Common myeloid progenitor, CD34-positive (primary cell): ENCODE data around the gene FBXO9.

Experiments
- CTCF ChIA-PET: fragments of 350-600 bp; sonication (Branson Sonifier 250); formaldehyde crosslinking; loops from one replicate; lab custom pipeline; 2021; ENCODE audit warnings: antibody characterized with exemption; lab: Charles Lee
- POLR2A ChIA-PET: fragments of 350-600 bp; sonication (Branson Sonifier 250); formaldehyde crosslinking; loops from one replicate; lab custom pipeline; 2021; ENCODE audit warnings: antibody characterized with exemption; lab: Charles Lee
- DNase-seq, 3 donors: peaks; one replicate each; pipeline versions ENCODE4 v3.0.0 to v3.0.0-alpha.2; 2013
- H3K27ac ChIP-seq, 2 experiments: 1 replicate in 1 of 2; 2 replicates in 1 of 2; pipeline ENCODE4 v1.7.0; 2013; ENCODE audit warnings: inconsistent platforms in 2 of 2, low read length in 2 of 2, mild to moderate bottlenecking in 2 of 2, low read depth in 1 of 2, moderate library complexity in 1 of 2; ENCODE audit not compliant: severe bottlenecking in 2 of 2, insufficient read depth in 1 of 2, poor library complexity in 1 of 2
- H3K27me3 ChIP-seq, 5 experiments: replicated peaks in 2 of 5; 1 replicate in 3 of 5; 2 replicates in 2 of 5; pipeline versions ENCODE4 v1.6.1 to v1.7.0; 2013; ENCODE audit warnings: low read length in 4 of 5, mild to moderate bottlenecking in 2 of 5, moderate library complexity in 2 of 5, inconsistent platforms in 1 of 5; ENCODE audit not compliant: insufficient read depth in 5 of 5, control insufficient read depth in 4 of 5
- H3K36me3 ChIP-seq, 4 experiments: 1 replicate in 2 of 4; 2 replicates in 2 of 4; pipeline versions ENCODE4 v1.6.1 to v1.7.0; 2013; ENCODE audit warnings: low read length in 3 of 4, control low read depth in 1 of 4, mild to moderate bottlenecking in 1 of 4; ENCODE audit not compliant: control insufficient read depth in 4 of 4, insufficient read depth in 4 of 4
- H3K4me1 ChIP-seq, 4 experiments: 1 replicate in 3 of 4; 2 replicates in 1 of 4; pipeline versions ENCODE4 v1.6.1 to v1.7.1; 2013; ENCODE audit warnings: low read length in 3 of 4, mild to moderate bottlenecking in 3 of 4, control low read depth in 1 of 4, inconsistent platforms in 1 of 4, moderate library complexity in 1 of 4; ENCODE audit not compliant: control insufficient read depth in 4 of 4, insufficient read depth in 4 of 4; ENCODE audit errors: control extremely low read depth in 1 of 4
- H3K4me3 ChIP-seq, 7 experiments: 1 replicate in 4 of 7; 2 replicates in 3 of 7; pipeline versions ENCODE4 v1.5.1 to v1.7.0; 2013; ENCODE audit warnings: mild to moderate bottlenecking in 7 of 7, low read length in 6 of 7, moderate library complexity in 6 of 7, inconsistent platforms in 2 of 7, low read depth in 2 of 7, control low read depth in 1 of 7; ENCODE audit not compliant: insufficient read depth in 4 of 7, control insufficient read depth in 1 of 7; ENCODE audit errors: extremely low read depth in 1 of 7
- H3K9me3 ChIP-seq, 5 experiments: 1 replicate in 4 of 5; 2 replicates in 1 of 5; pipeline versions ENCODE4 v1.6.1 to v1.7.1; 2013; ENCODE audit warnings: low read length in 4 of 5, mild to moderate bottlenecking in 2 of 5, inconsistent platforms in 1 of 5, low read depth in 1 of 5, moderate library complexity in 1 of 5; ENCODE audit not compliant: control insufficient read depth in 4 of 5, insufficient read depth in 2 of 5; ENCODE audit errors: control extremely low read depth in 1 of 5
- WGBS: methylation state at CpG from one replicate; pipeline ENCODE4 v1.1.5; 2013; ENCODE audit not compliant: insufficient coverage; 5-methylcytosine and 5-hydroxymethylcytosine counted together

Gene FBXO9

DNA sequence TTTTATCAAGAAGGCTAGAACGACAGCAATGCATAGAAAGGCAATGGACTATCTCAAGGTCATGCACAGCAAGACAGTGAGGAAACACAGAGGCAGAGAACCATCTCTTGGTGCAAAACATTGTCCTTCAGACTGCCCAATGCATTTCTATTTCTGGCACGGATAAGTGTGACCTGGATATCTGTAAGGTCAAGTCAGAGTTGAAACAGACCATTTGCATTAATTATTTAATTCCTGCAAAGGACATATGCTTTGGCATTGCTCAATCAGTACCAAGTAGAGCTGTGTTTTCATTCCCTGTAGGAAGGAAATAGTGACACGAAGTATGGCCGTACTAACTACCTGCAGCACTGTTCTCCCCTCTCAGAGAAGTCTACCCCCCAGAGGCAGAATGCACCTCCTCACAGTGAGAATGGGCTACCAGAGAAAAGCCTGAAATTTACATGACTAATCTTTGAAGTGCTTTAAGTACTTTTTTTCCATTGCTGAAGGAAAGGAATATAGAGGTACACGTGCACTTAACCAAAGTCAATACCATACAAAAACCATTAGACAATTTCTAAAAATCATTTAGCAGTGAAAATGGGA, 38.0 kb upstream of the FBXO9 start:
- Histone ChIP-seq H3K36me3 (peaks cover 0 to 45% (median 31%) of the 10 kb centered on the region in 4 experiments), H3K27ac (no peak overlapping the region)
- WGBS = 100% methylated on average over 2 of the region's 5 CpGs

GRCh38 chr6:53028467-53028866, 36.7 kb upstream of the FBXO9 start:
- no peak for DNase-seq
- POLR2A ChIA-PET = no interaction called here
- Histone ChIP-seq H3K4me3 (no peak overlapping the region), H3K27ac (no peak overlapping the region), H3K4me1 (no peaks in the 10 kb centered on the region), H3K27me3 (no peaks in the 10 kb centered on the region), H3K9me3 (no peaks in the 10 kb centered on the region), H3K36me3 (peaks cover 0 to 54% (median 31%) of the 10 kb centered on the region in 4 experiments)
- CTCF ChIA-PET = no interaction called here
- no CpG with 5 or more reads among the region's 1 CpG for WGBS

More for the DNA sequence above, 38.0 kb upstream of the FBXO9 start:
- H3K27me3 ChIP-seq = no peaks in the 10 kb centered on the region
- POLR2A ChIA-PET = no interaction called here
- H3K9me3 ChIP-seq = no peaks in the 10 kb centered on the region
- no peak overlapping the region for H3K4me3 ChIP-seq
- DNase-seq = no peak
- CTCF ChIA-PET = no interaction called here
- no peaks in the 10 kb centered on the region for H3K4me1 ChIP-seq

DNA sequence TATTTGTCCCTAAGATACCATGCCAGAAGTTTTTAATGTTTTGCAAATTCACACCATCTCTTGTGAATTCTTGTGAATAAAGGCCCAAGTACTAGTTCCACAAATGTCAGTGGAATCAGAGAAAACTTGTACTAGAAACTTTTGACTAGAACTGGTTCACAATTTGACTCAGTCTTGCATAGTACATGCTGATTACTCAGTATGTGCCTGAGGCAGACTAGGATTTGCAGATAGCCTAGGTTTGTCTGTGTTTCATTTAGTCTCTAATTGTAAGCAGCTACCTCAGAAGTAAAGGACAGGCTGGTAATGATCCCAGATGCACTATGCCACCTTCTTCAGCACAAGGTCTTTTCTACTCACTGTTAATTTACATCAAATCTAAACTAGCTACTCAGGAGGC, 35.9 kb upstream of the FBXO9 start:
- Histone ChIP-seq H3K9me3 (no peaks in the 10 kb centered on the region), H3K27ac (no peak overlapping the region), H3K4me1 (no peaks in the 10 kb centered on the region), H3K4me3 (no peak overlapping the region), H3K27me3 (no peaks in the 10 kb centered on the region), H3K36me3 (peaks cover 0 to 54% (median 30%) of the 10 kb centered on the region in 4 experiments)
- DNase-seq = no peak
- ChIA-PET CTCF (no interaction called here), POLR2A (no interaction called here)

DNA sequence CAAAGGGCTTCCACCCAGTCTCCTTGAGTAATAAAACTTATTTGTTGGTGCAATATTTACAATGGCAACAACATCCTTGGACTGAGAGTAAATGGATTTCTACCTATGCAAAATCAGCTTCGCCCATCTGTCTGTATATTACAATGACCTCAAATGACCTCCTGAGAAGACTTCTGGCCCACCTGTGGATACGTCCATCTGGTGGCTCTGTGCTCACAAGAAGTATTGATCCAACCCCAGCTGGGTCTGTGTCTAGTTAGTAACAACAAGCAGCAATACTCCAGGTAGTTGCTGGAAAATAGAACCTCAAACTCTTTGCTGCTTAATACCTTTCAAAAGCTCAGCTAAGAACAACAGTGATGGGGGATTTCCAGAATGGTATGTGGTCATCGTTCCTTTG, 35.4 kb upstream of the FBXO9 start:
- H3K4me3 ChIP-seq = no peak overlapping the region
- ChIA-PET POLR2A (no interaction called here), CTCF (no interaction called here)
- no peaks in the 10 kb centered on the region for H3K27me3 ChIP-seq
- WGBS = 100% methylated on average over 2 of the region's 3 CpGs
- H3K27ac ChIP-seq = no peak overlapping the region
- no peaks in the 10 kb centered on the region for H3K4me1 ChIP-seq
- DNase-seq = no peak
- no peaks in the 10 kb centered on the region for H3K9me3 ChIP-seq
- H3K36me3 ChIP-seq = peaks cover 0 to 59% (median 29%) of the 10 kb centered on the region in 4 experiments

DNA sequence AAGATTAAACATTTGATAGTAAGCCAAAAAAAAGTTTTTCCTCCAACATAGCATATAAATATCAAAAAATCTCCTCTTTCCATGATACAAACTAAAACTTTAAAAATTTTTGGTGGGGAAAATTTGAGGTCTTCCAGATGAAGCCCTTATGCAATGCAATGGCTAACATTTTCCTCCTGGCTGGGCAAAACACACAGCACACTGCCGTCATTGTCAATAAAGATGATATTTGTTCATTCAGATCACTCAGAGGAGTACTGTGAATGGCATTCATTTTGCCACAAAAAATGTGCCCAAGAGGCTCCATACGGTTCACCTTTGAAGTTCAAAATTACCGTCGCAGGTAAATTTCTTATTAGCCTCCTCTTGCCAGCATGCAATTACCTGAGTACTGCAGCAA, 33.9 kb upstream of the FBXO9 start:
- no peaks in the 10 kb centered on the region for H3K27me3 ChIP-seq
- POLR2A ChIA-PET = no interaction called here
- no peak overlapping the region for H3K4me3 ChIP-seq
- CTCF ChIA-PET = interaction anchor here (0.8 to 1.2 kb wide), 3 partner anchors 9 to 25 kb away, joined by 3 read pairs; no protein-coding TSS in a partner anchor
- no peaks in the 10 kb centered on the region for H3K9me3 ChIP-seq
- no peaks in the 10 kb centered on the region for H3K4me1 ChIP-seq
- no peak for DNase-seq
- H3K27ac ChIP-seq = no peak overlapping the region
- peaks cover 0 to 69% (median 29%) of the 10 kb centered on the region in 4 experiments for H3K36me3 ChIP-seq
- WGBS = 100% methylated on average over 4 of the region's 4 CpGs

GRCh38 chr6:53032849-53033248, 32.4 kb upstream of the FBXO9 start:
- Histone ChIP-seq H3K9me3 (no peaks in the 10 kb centered on the region), H3K27ac (no peak overlapping the region), H3K4me3 (no peak overlapping the region), H3K4me1 (no peaks in the 10 kb centered on the region), H3K36me3 (peaks cover 0 to 68% (median 23%) of the 10 kb centered on the region in 4 experiments), H3K27me3 (no peaks in the 10 kb centered on the region)
- POLR2A ChIA-PET = no interaction called here
- WGBS = 100% methylated on average over 3 of the region's 4 CpGs
- CTCF ChIA-PET = no interaction called here
- no peak for DNase-seq

- Histone ChIP-seq H3K4me3 (no peak overlapping the region), H3K4me1 (no peaks in the 10 kb centered on the region), H3K36me3 (peaks cover 0 to 64% (median 19%) of the 10 kb centered on the region in 4 experiments), H3K27ac (no peak overlapping the region), H3K9me3 (no peaks in the 10 kb centered on the region), H3K27me3 (no peaks in the 10 kb centered on the region)
- POLR2A ChIA-PET = interaction anchor here (0.6 kb wide), 1 partner anchor 36 kb away, joined by 6 read pairs; no protein-coding TSS in a partner anchor
- no peak for DNase-seq
- CTCF ChIA-PET = interaction anchor here (0.8 kb wide), 1 partner anchor 23 kb away, joined by 3 read pairs; no protein-coding TSS in a partner anchor
- WGBS = 100% methylated on average over 1 of the region's 4 CpGs
Observed at GRCh38 chr6:53033764-53034163, 31.4 kb upstream of the FBXO9 start.
